ENCODE measurements around the gene NNAT.

NNAT gene

GRCh38 chr20:37524859-37525708 is 4.0 kb downstream of the NNAT start:
- peak; percentile 97 for DNase-seq (ENCODE audit: low read depth)
- no peak for TF ChIP-seq CTCF (IDR thresholded peaks at IDR 0.05; ENCODE audit: insufficient read depth, low read depth, low read length, missing control alignments)
- H3K4me3 ChIP-seq (ENCODE audit: low read length), result peak overlapping the region; percentile 96

- DNase-seq (ENCODE audit: low read depth), result no peak
- H3K4me3 ChIP-seq (ENCODE audit: low read length), result peak overlapping the region; percentile 96
- no peak for TF ChIP-seq CTCF (IDR thresholded peaks at IDR 0.05; ENCODE audit: insufficient read depth, low read depth, low read length, missing control alignments)
These were observed 4.8 kb downstream of the NNAT start for GRCh38 chr20:37525810-37526209.

- peak overlapping the region; percentile 96 for H3K4me3 ChIP-seq (ENCODE audit: low read length)
- peak; percentile 97 for DNase-seq (ENCODE audit: low read depth)
- TF ChIP-seq CTCF (IDR thresholded peaks at IDR 0.05; ENCODE audit: insufficient read depth, low read depth, low read length, missing control alignments), result no peak
These were observed 5.3 kb downstream of the NNAT start for GRCh38 chr20:37526238-37526838.

- no peak for TF ChIP-seq CTCF (IDR thresholded peaks at IDR 0.05; ENCODE audit: insufficient read depth, low read depth, low read length, missing control alignments)
- peak overlapping the region; percentile 96 for H3K4me3 ChIP-seq (ENCODE audit: low read length)
- peak; percentile 53 for DNase-seq (ENCODE audit: low read depth)
These were observed 6.0 kb downstream of the NNAT start for GRCh38 chr20:37526839-37527637.

GRCh38 chr20:37527638-37528445 is 6.8 kb downstream of the NNAT start, which contains the start of gene BLCAP:
TSS of gene BLCAP (minus strand) at chr20:37527876. CDS start at chr20:37519174, 8,702 bp downstream.
- peak within 1 kb of the TSS; percentile 96 for H3K4me3 ChIP-seq (ENCODE audit: low read length)
- no peak for TF ChIP-seq CTCF (IDR thresholded peaks at IDR 0.05; ENCODE audit: insufficient read depth, low read depth, low read length, missing control alignments)
- DNase-seq (ENCODE audit: low read depth), result peak; percentile 87

All from epithelial cell of esophagus (primary cell).